Fibroblast of peridontal ligament (primary cell): Measurements from ENCODE around the gene P4HA1.

Experiments
- DNase-seq: peaks from one replicate; pipeline ENCODE4 v3.0.0-alpha.2; 2010; ENCODE audit errors: extremely low read depth

P4HA1 gene

DNA sequence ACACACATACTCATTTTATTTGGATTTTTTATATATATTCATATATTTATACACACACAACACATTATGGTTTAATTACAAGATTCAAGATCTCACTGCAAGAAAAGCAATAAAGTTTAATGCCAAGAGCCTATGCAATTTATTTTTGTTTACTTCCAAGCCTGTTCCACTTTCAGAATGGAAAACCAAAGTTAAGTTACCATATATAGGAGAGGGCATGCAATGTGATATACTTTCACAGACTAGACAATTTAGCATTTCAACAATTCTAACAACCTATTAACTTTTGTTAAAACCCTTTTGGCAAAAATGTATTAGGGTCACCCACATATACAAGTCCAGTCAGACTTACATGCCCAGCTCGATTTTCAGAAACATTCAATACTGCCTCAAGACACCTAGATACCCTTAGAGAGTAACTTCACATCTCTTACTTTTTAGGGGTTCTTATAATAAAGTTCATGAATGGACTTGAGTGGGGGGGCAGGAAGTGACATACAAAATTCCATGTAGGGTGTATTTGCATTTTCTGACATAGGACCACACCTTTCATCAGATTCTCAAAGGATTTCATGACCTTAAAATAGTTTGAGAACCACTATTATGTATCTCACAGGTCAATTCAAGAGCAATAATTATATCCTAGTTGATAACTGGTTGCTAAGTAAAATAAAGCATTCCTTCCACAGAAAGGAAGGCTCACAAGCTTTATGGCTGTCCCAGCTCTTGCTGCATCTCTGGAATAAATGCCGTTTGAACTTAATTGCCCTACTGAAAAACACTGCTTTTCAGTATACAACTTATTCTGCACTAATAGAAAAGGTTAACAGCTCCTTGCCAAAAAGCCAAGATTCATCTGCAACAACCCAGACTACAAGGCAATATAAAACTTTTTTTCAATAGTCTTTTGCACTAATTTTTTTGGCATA is 2.5 kb downstream of the P4HA1 start:
- DNase-seq, result peak; percentile 42

DNA sequence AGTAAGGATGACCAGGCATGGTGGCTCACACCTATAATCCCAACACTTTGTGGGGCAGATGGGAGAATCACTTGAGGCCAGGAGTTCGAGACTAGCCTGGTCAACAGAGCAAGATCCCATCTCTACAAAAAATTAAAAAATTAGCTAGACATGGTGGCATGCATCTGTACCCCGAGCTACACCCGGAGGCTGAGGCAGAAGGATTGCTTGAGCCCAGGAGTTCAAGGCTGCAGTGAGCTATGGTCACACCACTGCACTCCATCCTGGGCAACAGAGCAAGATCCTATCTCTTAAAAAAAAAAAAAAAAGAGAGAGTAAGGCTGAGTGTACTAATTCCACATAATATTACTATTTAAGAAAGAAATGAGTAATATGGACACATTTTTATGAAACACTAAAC is 3.8 kb downstream of the P4HA1 start:
- no peak for DNase-seq

DNA sequence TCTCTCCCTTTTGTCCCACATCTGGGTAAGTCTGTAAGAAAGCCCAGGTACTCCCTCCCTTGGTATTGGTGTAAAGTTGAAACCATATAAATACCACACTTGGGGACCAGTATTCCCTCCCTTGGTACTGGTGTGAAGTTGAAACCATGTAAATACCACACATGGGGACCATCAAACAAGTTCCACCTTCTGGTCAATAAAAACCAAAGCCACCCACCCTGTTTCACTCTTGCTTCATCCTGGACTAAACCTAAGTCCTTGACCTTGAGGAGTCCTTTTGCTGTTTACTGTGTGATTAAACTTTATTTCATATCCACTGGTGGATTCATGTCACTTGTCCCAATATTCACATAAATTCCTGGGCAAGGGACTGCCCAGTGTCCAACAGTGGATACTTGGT is 8.4 kb downstream of the P4HA1 start:
- no peak for DNase-seq

DNA sequence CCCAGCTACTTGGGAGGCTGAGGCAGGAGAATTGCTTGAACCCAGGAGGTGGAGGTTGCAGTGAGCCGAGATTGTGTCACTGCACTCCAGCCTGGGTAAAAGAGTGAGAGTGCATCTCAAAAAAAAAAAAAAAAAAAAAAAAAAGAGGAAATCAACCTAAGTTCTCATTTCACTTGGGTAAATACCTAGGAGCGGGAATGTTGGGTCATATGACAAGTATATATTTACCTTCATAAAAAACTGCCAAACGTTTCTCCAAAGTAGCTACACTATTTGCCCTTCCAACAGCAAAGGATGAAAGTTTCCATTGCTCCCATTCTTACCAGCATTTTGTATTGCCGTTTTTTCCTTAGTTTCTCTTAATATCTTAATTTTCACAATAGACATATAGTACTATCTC is 9.8 kb downstream of the P4HA1 start:
- no peak for DNase-seq

- DNase-seq, result no peak
Observed at GRCh38 chr10:73084209-73084608, 12.5 kb downstream of the P4HA1 start.

DNA sequence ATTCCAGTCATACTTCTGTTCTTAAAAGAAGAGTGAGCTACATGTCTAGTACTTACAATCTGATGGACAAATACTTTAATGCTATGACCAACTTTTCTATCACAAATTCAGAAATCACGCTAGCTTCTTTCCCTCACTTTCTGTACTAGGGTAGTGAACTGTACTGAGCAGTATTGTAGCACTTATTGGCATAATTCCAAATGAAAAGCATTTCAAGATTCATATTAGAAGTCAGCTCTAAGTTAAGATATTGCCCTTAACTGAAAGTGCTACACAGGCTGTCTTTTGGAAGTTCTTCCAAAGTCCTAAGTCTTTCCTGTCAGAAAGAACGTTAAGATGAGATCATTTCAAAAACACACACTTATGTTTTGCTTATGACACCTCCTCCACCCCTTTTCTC is 13.4 kb downstream of the P4HA1 start:
- peak; percentile 37 for DNase-seq

GRCh38 chr10:73079779-73080541 is 16.7 kb downstream of the P4HA1 start:
- no peak for DNase-seq

DNA sequence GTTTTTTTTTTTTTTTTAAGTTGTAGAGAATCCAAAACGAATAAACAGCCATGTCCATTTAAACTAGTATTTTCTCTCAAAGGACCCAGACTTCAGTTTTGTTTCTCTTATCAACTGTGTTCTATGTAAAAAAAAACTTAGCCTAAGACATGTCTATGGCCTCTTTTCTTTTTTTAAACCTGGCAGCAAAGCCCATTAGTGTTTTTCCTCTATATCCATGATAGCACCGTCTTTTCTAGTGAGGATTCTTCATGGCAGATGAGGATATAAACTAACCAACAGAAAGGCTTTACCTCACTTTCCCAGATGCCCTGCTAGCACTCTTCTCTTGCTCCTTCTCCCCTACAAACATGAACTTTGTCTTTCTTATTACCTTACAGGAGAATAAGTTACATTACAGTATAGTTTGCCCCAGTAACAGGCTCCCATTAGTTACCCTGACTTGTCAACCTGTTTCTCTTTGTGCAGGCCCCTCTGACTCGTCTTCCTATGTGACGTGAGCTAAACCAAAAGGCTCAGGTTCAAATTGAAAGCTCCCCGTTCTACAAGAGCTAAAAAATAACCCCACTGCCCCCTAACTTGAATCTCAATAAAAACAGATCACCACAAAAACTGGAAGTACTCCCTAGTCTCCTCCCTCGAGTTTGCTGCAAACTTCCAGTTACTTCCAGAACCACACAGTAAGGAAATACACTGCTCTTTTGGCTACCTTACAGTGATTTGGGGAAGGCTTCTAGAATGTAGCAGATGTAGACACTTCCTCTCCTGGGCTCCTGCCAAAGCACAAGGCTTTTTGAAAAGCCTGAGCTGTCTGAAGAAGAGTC is 20.1 kb downstream of the P4HA1 start:
- DNase-seq, result peak; percentile 93

DNA sequence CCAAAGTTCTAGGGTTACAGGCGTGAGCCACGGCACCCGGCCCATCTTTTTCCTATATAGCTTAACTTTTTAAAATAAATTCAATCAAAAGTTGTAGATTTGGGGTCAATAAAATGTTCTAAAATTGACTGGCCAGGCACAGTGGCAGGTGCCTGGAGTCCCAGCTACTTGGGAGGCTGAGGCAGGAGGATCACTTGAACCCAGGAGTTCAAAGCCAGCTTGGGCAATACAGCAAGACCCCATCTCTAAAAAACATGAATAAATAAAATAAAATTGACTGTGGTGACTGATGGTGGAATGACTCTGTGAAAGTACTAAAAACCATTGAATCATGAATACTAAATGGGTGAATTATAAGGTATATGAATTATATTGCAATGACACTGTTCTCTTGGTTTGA is 20.8 kb downstream of the P4HA1 start:
- no peak for DNase-seq

GRCh38 chr10:73073627-73074026 is 23.0 kb downstream of the P4HA1 start:
- DNase-seq, result no peak

GRCh38 chr10:73065441-73065840 is 31.2 kb downstream of the P4HA1 start:
- DNase-seq, result peak; percentile 66

DNA sequence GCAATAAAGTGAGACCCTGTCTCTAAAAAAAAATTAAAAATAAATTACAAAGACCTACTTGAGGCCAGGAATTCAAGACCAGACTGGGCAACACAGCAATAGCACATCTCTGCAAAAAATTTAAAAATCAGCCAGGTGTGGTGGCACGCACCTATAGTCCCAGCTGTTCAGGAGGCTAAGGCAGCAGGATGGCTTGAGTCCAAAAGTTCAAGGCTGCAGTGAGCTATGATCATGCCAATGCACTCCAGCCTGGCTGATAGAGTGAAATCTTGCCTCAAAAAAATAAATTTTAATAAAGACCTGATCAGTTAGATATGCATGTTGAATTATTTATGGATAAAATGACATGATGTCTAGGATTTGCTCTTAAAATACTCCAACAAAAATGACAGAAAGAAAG is 34.9 kb downstream of the P4HA1 start:
- DNase-seq, result no peak

- peak; percentile 48 for DNase-seq
Observed at GRCh38 chr10:73060738-73061635, 35.7 kb downstream of the P4HA1 start.

- no peak for DNase-seq
Observed at GRCh38 chr10:73060173-73060572, 36.5 kb downstream of the P4HA1 start.

DNA sequence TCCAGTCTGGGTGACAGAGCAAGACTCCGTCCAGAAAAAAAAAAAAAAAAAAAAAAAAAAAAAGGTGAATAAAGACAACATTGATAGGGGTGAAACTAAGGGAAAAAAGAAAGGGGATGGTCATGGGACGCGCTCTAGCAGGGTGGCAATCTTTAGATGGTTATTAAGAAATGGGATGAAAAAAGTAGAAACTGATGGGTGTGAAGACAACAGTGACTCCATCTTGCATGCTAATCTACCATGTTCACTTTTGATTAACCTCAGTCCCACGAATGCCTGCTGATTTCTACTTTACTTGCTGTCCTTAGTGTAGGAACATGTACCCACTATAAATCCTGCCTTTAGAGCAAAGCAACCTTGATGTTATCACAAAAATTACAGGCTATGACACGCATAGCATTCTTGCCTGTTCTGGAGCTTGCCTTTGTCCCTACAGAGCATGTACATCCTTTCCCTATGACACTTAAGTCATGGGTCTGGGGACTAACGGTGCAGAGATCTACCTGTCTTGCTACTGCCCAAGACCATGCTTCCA is 38.5 kb downstream of the P4HA1 start:
- no peak for DNase-seq

- DNase-seq, result no peak
Observed at GRCh38 chr10:73054286-73054685, 42.4 kb downstream of the P4HA1 start.

- no peak for DNase-seq
Observed at GRCh38 chr10:73053275-73053674, 43.4 kb downstream of the P4HA1 start.

GRCh38 chr10:73044378-73045285 is 52.0 kb downstream of the P4HA1 start:
- peak; percentile 96 for DNase-seq

GRCh38 chr10:73043766-73044377 is 52.8 kb downstream of the P4HA1 start:
- DNase-seq, result peak; percentile 20
